K562 (cell line): ENCODE data around the gene FAM110D. TPM values are rescaled to one million over a fixed set of nuclear protein-coding genes. Genes with fewer than 3 reads are reported as not detected.
A peak's percentile ranks its signal among the peaks of the same experiment; 100 is the strongest.

Experiments
- ATAC-seq: fragments of 200-7000 bp; cut with Tn5 transposase; 3 replicates; pipeline ENCODE4 v1.9.1; 2020; ENCODE audit warnings: moderate library complexity
- BruUV-seq: library from RNA; stranded (reverse); fragments of 400-500 nt; replicated peaks from 2 replicates; lab custom pipeline; 2021; lab: Mats Ljungman, UMichigan
- CTCF ChIA-PET: fragments of 300-600 bp; formaldehyde crosslinking; extraction: SDS; loops from one replicate; lab custom pipeline; 2021; ENCODE audit warnings: low intra/inter-chr PET ratio; lab: Yijun Ruan, JAX
- POLR2A ChIA-PET: fragments of 300-600, 350-650 bp; sonication (Branson Sonifier 250); formaldehyde crosslinking; extraction: SDS; loops from one replicate; lab custom pipeline; 2021; ENCODE audit warnings: antibody characterized with exemption, inconsistent platforms; lab: Yijun Ruan, JAX
- DNase-seq, 4 experiments: peaks; one replicate each; pipeline versions ENCODE4 v3.0.0 to v3.0.0-alpha.2; 2011 to 2018; ENCODE audit warnings: low spot score in 3 of 4, mixed read lengths in 3 of 4; ENCODE audit errors: extremely low read depth in 1 of 4
- FAIRE-seq: peaks from 2 replicates; lab custom pipeline; 2011; peaks lifted over from hg19 to GRCh38; lab: Jason Lieb, UNC
- H2AFZ ChIP-seq: 2 replicates; pipeline ENCODE4 v1.6.0; 2011; ENCODE audit warnings: low read depth, low read length, control low read depth, inconsistent platforms
- H3K27ac ChIP-seq: fragments of 200-600 bp; 3 replicates; pipeline ENCODE4 v1.8.0; 2011; ENCODE audit warnings: low read depth, mild to moderate bottlenecking, control low read depth, inconsistent platforms, low read length, moderate library complexity, mixed read lengths; ENCODE audit errors: extremely low read depth
- H3K27me3 ChIP-seq, 2 experiments: fragments of 300-600 bp in 1 of 2; 2 replicates in 1 of 2; 3 replicates in 1 of 2; pipeline versions ENCODE4 v1.6.0 to v1.8.0; 2011; ENCODE audit warnings: inconsistent platforms in 2 of 2, low read length in 2 of 2, mild to moderate bottlenecking in 1 of 2, mixed read lengths in 1 of 2, moderate library complexity in 1 of 2; ENCODE audit not compliant: control insufficient read depth in 2 of 2, insufficient read depth in 2 of 2
- H3K36me3 ChIP-seq: fragments of 300-600 bp; 3 replicates; pipeline ENCODE4 v1.8.0; 2011; ENCODE audit warnings: mild to moderate bottlenecking, low read length, inconsistent platforms; ENCODE audit not compliant: control insufficient read depth, insufficient read depth
- H3K4me1 ChIP-seq, 2 experiments: fragments of 200-600 bp in 1 of 2; replicated peaks in 1 of 2; 2 replicates in 1 of 2; 3 replicates in 1 of 2; pipeline versions ENCODE4 v1.5.1 to v1.8.0; 2011; ENCODE audit warnings: inconsistent platforms in 2 of 2, low read length in 2 of 2, mild to moderate bottlenecking in 1 of 2, mixed read lengths in 1 of 2, moderate library complexity in 1 of 2; ENCODE audit not compliant: control insufficient read depth in 2 of 2, insufficient read depth in 2 of 2
- H3K4me2 ChIP-seq: 2 replicates; pipeline ENCODE4 v1.6.1; 2011; ENCODE audit warnings: low read length, control low read depth, inconsistent platforms, mixed read lengths; ENCODE audit not compliant: insufficient read depth
- H3K4me3 ChIP-seq: fragments of 200-600 bp; sonication (generic), shearing (Covaris generic); 2 replicates; pipeline ENCODE4 v1.5.1; 2016; ENCODE audit warnings: control low read depth, inconsistent platforms
- H3K79me2 ChIP-seq: fragments of 200-600 bp; 3 replicates; pipeline ENCODE4 v1.8.0; 2011; ENCODE audit warnings: low read length, inconsistent platforms; ENCODE audit not compliant: control insufficient read depth, insufficient read depth
- H3K9ac ChIP-seq, 2 experiments: 2 replicates each; pipeline versions ENCODE4 v1.6.0 to v1.6.1; 2011; ENCODE audit warnings: low read depth in 2 of 2, low read length in 2 of 2, control low read depth in 1 of 2, inconsistent platforms in 1 of 2, mild to moderate bottlenecking in 1 of 2, mixed read lengths in 1 of 2; ENCODE audit not compliant: insufficient read depth in 1 of 2
- H3K9me1 ChIP-seq: one replicate; pipeline ENCODE4 v1.6.0; 2011; ENCODE audit warnings: inconsistent platforms, mild to moderate bottlenecking, low read length, moderate library complexity; ENCODE audit not compliant: control insufficient read depth, insufficient read depth
- H3K9me3 ChIP-seq: replicated peaks from 2 replicates; pipeline ENCODE4 v1.5.1; 2011; ENCODE audit warnings: low read depth, low read length, inconsistent platforms; ENCODE audit not compliant: control insufficient read depth, insufficient read depth
- H4K20me1 ChIP-seq: replicated peaks from 2 replicates; pipeline ENCODE4 v1.6.1; 2011; ENCODE audit warnings: low read length, inconsistent platforms, mixed read lengths; ENCODE audit not compliant: control insufficient read depth, insufficient read depth
- ATF1 ChIP-seq, 2 experiments: fragments of 450-650 bp in 1 of 2; IDR thresholded peaks; 2 replicates each; pipeline ENCODE4 v1.6.1; 2016; ENCODE audit warnings: missing compliant biosample characterization in 1 of 2, missing genetic modification characterization in 1 of 2
- CEBPB ChIP-seq: fragments of 450-650 bp; IDR thresholded peaks from 2 replicates; pipeline ENCODE4 v1.6.1; 2016; ENCODE audit warnings: missing genetic modification characterization, missing compliant biosample characterization
- CEBPG ChIP-seq, 3 experiments: fragments of 200-800 bp in 1 of 3; sonication (Bioruptor generic) in 1 of 3; sonication (generic) in 1 of 3; formaldehyde crosslinking in 1 of 3; IDR thresholded peaks in 2 of 3; conservative IDR thresholded peaks in 1 of 3; 2 replicates each; pipeline versions ENCODE4 v1.6.1 to v1.8.0; 2016 to 2022; ENCODE audit warnings: missing compliant biosample characterization in 2 of 3, missing genetic modification characterization in 2 of 3, mild to moderate bottlenecking in 1 of 3, missing genetic modification reagents in 1 of 3
- CHD4 ChIP-seq: fragments of 200-600 bp; sonication (generic); IDR thresholded peaks from 3 replicates; pipeline ENCODE4 v1.6.1; 2012; ENCODE audit warnings: low read depth, mild to moderate bottlenecking, mixed read lengths, low read length, inconsistent platforms; ENCODE audit not compliant: insufficient read depth, insufficient replicate concordance, poor library complexity, severe bottlenecking
- CREB1 ChIP-seq, 2 experiments: sonication (generic) in 1 of 2; formaldehyde crosslinking in 1 of 2; IDR thresholded peaks; 2 replicates each; pipeline versions ENCODE4 v1.6.1 to v1.8.0; 2012 to 2022; ENCODE audit warnings: inconsistent platforms in 1 of 2, mild to moderate bottlenecking in 1 of 2, missing genetic modification reagents in 1 of 2, moderate library complexity in 1 of 2
- EZH2 ChIP-seq: IDR thresholded peaks from 2 replicates; pipeline ENCODE4 v1.6.1; 2012; ENCODE audit warnings: low read depth, mild to moderate bottlenecking, inconsistent platforms, low read length, borderline replicate concordance
- SP1 ChIP-seq: sonication (generic); formaldehyde crosslinking; IDR thresholded peaks from 2 replicates; pipeline ENCODE4 v1.8.1; 2022; ENCODE audit warnings: mild to moderate bottlenecking, missing genetic modification reagents
- TARDBP ChIP-seq: fragments of 450-650 bp; IDR thresholded peaks from 2 replicates; pipeline ENCODE4 v1.6.1; 2016
- ZFX ChIP-seq: sonication (generic); formaldehyde crosslinking; IDR thresholded peaks from 2 replicates; pipeline ENCODE4 v1.8.0; 2022; ENCODE audit warnings: mild to moderate bottlenecking, missing genetic modification reagents, moderate library complexity
- ZNF197 ChIP-seq: fragments of 200-800 bp; sonication (Bioruptor generic); IDR thresholded peaks from 2 replicates; pipeline ENCODE4 v1.6.1; 2016; ENCODE audit warnings: low read depth, missing genetic modification characterization, missing compliant biosample characterization
- ZNF551 ChIP-seq: fragments of 250-450 bp; sonication (Bioruptor Pico); IDR thresholded peaks from 2 replicates; pipeline ENCODE4 v1.5.0; 2021; ENCODE audit warnings: mild to moderate bottlenecking, moderate library complexity
- ZNF707 ChIP-seq: fragments of 250-450 bp; sonication (Bioruptor Pico); conservative IDR thresholded peaks from 2 replicates; pipeline ENCODE4 v1.8.0; 2022; ENCODE audit warnings: inconsistent platforms, mild to moderate bottlenecking, moderate library complexity
- ZNF717 ChIP-seq: fragments of 250-450 bp; sonication (Bioruptor Pico); IDR thresholded peaks from 2 replicates; pipeline ENCODE4 v1.5.0; 2021
- WGBS: fragments of 100-300 bp; shearing (Covaris generic); methylation state at CpG from one replicate; pipeline ENCODE4 v1.1.6; 2016; ENCODE audit warnings: low coverage, mixed read lengths; ENCODE audit not compliant: insufficient coverage; ENCODE audit errors: missing lambda C conversion rate; 5-methylcytosine and 5-hydroxymethylcytosine counted together
- in situ Hi-C: fragments of 300-500 bp; cut with MboI; formaldehyde crosslinking; loops from 4 replicates; pipeline ENCODE4 v1.15.0; 2018; ENCODE audit warnings: inconsistent platforms, mixed read lengths
- intact Hi-C: fragments of 100-400 bp; cut with micrococcal nuclease; formaldehyde crosslinking; loops from 2 replicates; pipeline ENCODE4 v1.14.2; 2022
- polyA plus RNA-seq, 8 experiments: library from polyadenylated mRNA; depleted of rRNA in 4 of 8; stranded (reverse) in 5 of 8; unstranded in 3 of 8; fragments of >200 nt; fragmentation: Nextera tagmentation in 2 of 8; fragmentation: Illumina TruSeq in 1 of 8; extraction: Ambion mirVana in 2 of 8; extraction: Trizol in 1 of 8; gene quantifications; 2 replicates each; pipeline versions ENCODE4 v1.2.1 to v1.2.3, GENCODE V29; 2011 to 2014; ENCODE audit warnings: inconsistent platforms in 1 of 8, missing spikeins in 1 of 8
- total RNA-seq, 7 experiments: library from RNA; depleted of rRNA in 6 of 7; stranded (reverse); fragments of >200 nt in 6 of 7; fragmentation: Illumina TruSeq in 2 of 7; extraction: Trizol in 2 of 7; gene quantifications; 2 replicates each; pipeline versions ENCODE4 v1.2.1 to v1.2.3, GENCODE V29; 2011 to 2021; ENCODE audit warnings: low replicate concordance in 1 of 7

The FAM110D gene
- total and polyA plus RNA-seq, 9 of the 15 experiments (the other 6 are each of a cell fraction or from before 2014, with no cell fraction given): 0.04 to 1.1 (median 0.33) TPM

- TF ChIP-seq ZNF551 (CRISPR knock-in tag) (0 out of 2 replicates have a peak, but pooled peaks have one; percentile 34), TARDBP (0 out of 2 replicates have a peak, but pooled peaks have one; percentile 3), ATF1 (CRISPR knock-in tag; IDR thresholded peaks at IDR 0.05) (no peak), ATF1 (tag; IDR thresholded peaks at IDR 0.05) (0 out of 2 replicates have a peak, but pooled peaks have one; percentile 7), ZNF717 (CRISPR knock-in tag) (no peak)
Measured at GRCh38 chr1:26112407-26112775, 46.5 kb upstream of the FAM110D start (continued).

DNA sequence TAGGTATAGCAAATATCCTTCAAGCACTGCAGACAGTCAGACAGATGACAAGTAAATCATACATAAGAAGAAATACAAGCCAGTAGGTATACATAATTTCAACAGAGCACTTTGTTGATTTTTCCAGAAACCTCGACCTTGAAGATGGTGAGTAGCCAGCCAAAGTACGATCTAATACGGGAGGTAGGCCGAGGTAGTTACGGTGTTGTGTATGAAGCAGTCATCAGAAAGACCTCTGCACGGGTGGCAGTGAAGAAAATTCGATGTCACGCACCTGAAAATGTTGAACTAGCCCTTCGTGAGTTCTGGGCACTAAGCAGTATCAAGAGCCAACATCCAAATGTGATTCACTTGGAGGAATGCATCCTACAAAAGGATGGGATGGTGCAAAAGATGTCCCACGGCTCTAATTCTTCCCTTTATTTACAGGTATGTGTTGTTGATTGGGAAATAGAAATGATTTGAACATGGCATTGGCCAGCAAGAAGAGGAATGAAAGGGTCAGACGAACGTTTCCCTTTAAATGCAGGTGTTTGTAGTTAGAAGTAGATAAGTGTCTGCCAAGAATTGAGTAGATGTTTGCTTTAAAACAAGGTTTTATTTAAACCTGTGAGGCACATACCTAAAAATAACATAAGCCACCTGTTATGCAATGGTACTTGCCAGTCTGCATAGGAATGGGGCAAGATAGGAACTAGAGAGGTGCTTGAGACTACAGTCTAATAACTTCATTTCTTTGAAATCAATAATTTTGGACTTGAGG lies 44.5 kb upstream of the FAM110D start:
- in situ Hi-C loops: no loop called here
- TF ChIP-seq ZFX (CRISPR knock-in tag) (peak; percentile 44; the same call in 1 of the 2 replicates), CREB1 (IDR thresholded peaks at IDR 0.05) (no peak), CREB1 (CRISPR knock-in tag; IDR thresholded peaks at IDR 0.05) (no peak), EZH2 (no peak), ZNF197 (CRISPR knock-in tag) (no peak), CEBPG (CRISPR knock-in tag; IDR thresholded peaks at IDR 0.05) (no peak), CEBPG (tag; conservative IDR thresholded peaks at IDR 0.05 in 1 of 2, IDR thresholded peaks at IDR 0.05 in 1 of 2) (peak in 1 of 2 experiments; percentile 20; a peak in 1 of 4 replicates), CHD4 (no peak), CEBPB (0 out of 2 replicates have a peak, but pooled peaks have one; percentile 15), SP1 (peak; percentile 35; the same call in 1 of the 2 replicates), ZNF707 (CRISPR knock-in tag) (no peak)

More for the DNA sequence above, 44.5 kb upstream of the FAM110D start:
- Histone ChIP-seq H2AFZ (no peak overlapping the region), H3K27ac (peak overlapping the region; percentile 72), H3K4me3 (no peak overlapping the region), H3K79me2 (peaks cover 82% of the 10 kb centered on the region), H3K9me1 (no peaks in the 10 kb centered on the region), H3K4me1 (peaks cover 13 to 29% of the 10 kb centered on the region in 2 experiments), H3K36me3 (peaks cover 53% of the 10 kb centered on the region), H3K9me3 (no peaks in the 10 kb centered on the region), H4K20me1 (no peaks in the 10 kb centered on the region), H3K9ac (peak overlapping the region in 1 of 2 experiments; percentile 77; a peak in 3 of 4 replicates), H3K4me2 (peak overlapping the region; percentile 42; the same call in 1 of the 2 replicates), H3K27me3 (no peaks in the 10 kb centered on the region)
- ChIA-PET CTCF (no interaction called here), POLR2A (interaction anchor here (0.5 to 8.2 kb wide), 8 partner anchors 8 to 323 kb away, joined by 3 to 107 read pairs (median 6); partner anchors contain the start of gene ZNF593)
- DNase-seq: no peak
- ATAC-seq: no peak
- intact Hi-C loops: loop anchor here (5.0 kb wide), 2 partner anchors 123 to 208 kb away; no protein-coding TSS in a partner anchor
- BruUV-seq: no TSS peak
- WGBS: 72% methylated on average over 12 of the region's 12 CpGs
- FAIRE-seq: peak; percentile 6
